ENCODE measurements around the gene CDCA4.

DNA sequence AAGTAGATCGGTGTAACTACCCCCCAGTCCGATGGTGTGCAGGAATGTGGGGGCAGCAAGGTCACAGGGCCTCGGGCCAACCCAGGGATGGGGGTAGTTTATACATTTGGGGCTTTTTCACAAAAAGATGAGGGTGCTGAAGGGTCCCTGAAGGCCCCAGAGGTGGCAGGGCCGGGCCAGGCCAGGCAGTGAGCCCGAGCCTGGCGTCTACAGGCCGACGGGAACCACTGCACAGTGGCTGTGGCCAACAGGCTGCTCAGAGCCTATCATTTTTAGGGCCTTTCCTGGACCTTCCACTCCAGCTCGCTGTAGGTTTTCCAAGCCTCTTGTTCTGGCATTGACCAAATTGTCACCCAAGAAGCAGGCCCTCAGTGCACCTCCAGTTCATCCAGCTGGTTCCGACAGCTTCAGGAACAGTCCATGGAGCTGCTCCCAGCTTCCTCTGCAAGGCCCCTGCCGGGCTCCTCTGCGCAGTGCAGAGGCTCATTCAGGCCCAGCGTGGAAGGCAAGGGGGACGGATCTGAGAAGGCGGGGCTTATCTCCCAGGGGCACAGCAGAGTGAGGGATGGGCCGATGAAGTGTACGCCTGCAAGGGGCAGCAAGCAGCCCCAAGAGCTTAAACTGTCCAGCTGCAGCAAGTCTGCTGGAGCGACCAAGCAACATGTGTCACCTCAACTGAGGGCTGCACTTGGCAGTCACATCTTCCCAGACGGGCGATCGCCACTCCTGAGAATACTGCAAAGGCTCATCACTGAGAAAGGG is 13.9 kb downstream of the CDCA4 start:
- TF ChIP-seq, protein P1, sequence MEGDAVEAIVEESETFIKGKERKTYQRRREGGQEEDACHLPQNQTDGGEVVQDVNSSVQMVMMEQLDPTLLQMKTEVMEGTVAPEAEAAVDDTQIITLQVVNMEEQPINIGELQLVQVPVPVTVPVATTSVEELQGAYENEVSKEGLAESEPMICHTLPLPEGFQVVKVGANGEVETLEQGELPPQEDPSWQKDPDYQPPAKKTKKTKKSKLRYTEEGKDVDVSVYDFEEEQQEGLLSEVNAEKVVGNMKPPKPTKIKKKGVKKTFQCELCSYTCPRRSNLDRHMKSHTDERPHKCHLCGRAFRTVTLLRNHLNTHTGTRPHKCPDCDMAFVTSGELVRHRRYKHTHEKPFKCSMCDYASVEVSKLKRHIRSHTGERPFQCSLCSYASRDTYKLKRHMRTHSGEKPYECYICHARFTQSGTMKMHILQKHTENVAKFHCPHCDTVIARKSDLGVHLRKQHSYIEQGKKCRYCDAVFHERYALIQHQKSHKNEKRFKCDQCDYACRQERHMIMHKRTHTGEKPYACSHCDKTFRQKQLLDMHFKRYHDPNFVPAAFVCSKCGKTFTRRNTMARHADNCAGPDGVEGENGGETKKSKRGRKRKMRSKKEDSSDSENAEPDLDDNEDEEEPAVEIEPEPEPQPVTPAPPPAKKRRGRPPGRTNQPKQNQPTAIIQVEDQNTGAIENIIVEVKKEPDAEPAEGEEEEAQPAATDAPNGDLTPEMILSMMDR (IDR thresholded peaks at IDR 0.05; ENCODE audit: low read depth, low read length, poor library complexity, severe bottlenecking): no peak
- TF ChIP-seq EZH2phosphoT487 (IDR thresholded peaks at IDR 0.05; ENCODE audit: borderline replicate concordance, low read length): no peak
